K562 (cell line): Measurements from ENCODE around the gene CLIC1. TPM values are rescaled to one million over a fixed set of nuclear protein-coding genes. Genes with fewer than 3 reads are reported as not detected.

Source experiments
- BACH1 ChIP-seq: fragments of 200-800 bp; sonication (Bioruptor generic); IDR thresholded peaks from 2 replicates; pipeline ENCODE4 v1.6.1; 2016; ENCODE audit warnings: missing genetic modification characterization, missing compliant biosample characterization
- CBFB ChIP-seq: sonication (generic); formaldehyde crosslinking; IDR thresholded peaks from 2 replicates; pipeline ENCODE4 v1.4.0; 2020; ENCODE audit warnings: mild to moderate bottlenecking, missing genetic modification reagents
- DEAF1 ChIP-seq: fragments of 450-650 bp; formaldehyde crosslinking; IDR thresholded peaks from 2 replicates; pipeline ENCODE4 v1.4.0; 2020; ENCODE audit warnings: mild to moderate bottlenecking, moderate library complexity
- ELF2 ChIP-seq: fragments of 250-450 bp; sonication (Bioruptor Pico); IDR thresholded peaks from 2 replicates; pipeline ENCODE4 v1.5.0; 2021; ENCODE audit warnings: mild to moderate bottlenecking
- HDAC8 ChIP-seq: fragments of 450-650 bp; IDR thresholded peaks from 2 replicates; pipeline ENCODE4 v1.6.1; 2016; ENCODE audit warnings: mild to moderate bottlenecking, missing genetic modification characterization, moderate library complexity, missing compliant biosample characterization
- KDM4B ChIP-seq, 2 experiments: fragments of 450-650 bp in 1 of 2; sonication (generic) in 1 of 2; IDR thresholded peaks; 2 replicates each; pipeline ENCODE4 v1.6.1; 2016 to 2017; ENCODE audit warnings: borderline replicate concordance in 2 of 2, antibody characterized with exemption in 1 of 2, low read depth in 1 of 2, mild to moderate bottlenecking in 1 of 2
- KLF1 ChIP-seq: fragments of 450-650 bp; IDR thresholded peaks from 2 replicates; pipeline ENCODE4 v1.6.1; 2016; ENCODE audit warnings: missing genetic modification characterization, missing compliant biosample characterization
- LEF1 ChIP-seq: fragments of 450-650 bp; IDR thresholded peaks from 2 replicates; pipeline ENCODE4 v1.6.1; 2016; ENCODE audit warnings: mild to moderate bottlenecking
- MECOM ChIP-seq: fragments of 250-450 bp; sonication (Bioruptor Pico); IDR thresholded peaks from 2 replicates; pipeline ENCODE4 v1.8.0; 2022; ENCODE audit warnings: inconsistent platforms
- NFIC ChIP-seq: fragments of 450-650 bp; IDR thresholded peaks from 2 replicates; pipeline ENCODE4 v1.6.1; 2017; ENCODE audit warnings: mild to moderate bottlenecking, inconsistent platforms
- RBM15 ChIP-seq: fragments of 200-400 bp; formaldehyde crosslinking; IDR thresholded peaks from 2 replicates; pipeline ENCODE4 v1.6.1; 2018; ENCODE audit warnings: mild to moderate bottlenecking, low read length, moderate library complexity; ENCODE audit not compliant: insufficient read depth
- RBM17 ChIP-seq: fragments of 200-400 bp; formaldehyde crosslinking; IDR thresholded peaks from 2 replicates; pipeline ENCODE4 v1.6.1; 2017; ENCODE audit warnings: low read depth, mild to moderate bottlenecking, low read length, borderline replicate concordance
- RBM39 ChIP-seq: fragments of 200-400 bp; formaldehyde crosslinking; optimal IDR thresholded peaks from 2 replicates; pipeline ENCODE3; 2018; ENCODE audit warnings: low read depth, low read length
- SMARCA5 ChIP-seq: fragments of 450-650 bp; IDR thresholded peaks from 2 replicates; pipeline ENCODE4 v1.6.1; 2016
- SNIP1 ChIP-seq: fragments of 450-650 bp; IDR thresholded peaks from 2 replicates; pipeline ENCODE4 v1.7.1; 2017; ENCODE audit warnings: low read depth, mild to moderate bottlenecking
- TEAD4 ChIP-seq, 2 experiments: sonication (generic) in 1 of 2; formaldehyde crosslinking in 1 of 2; IDR thresholded peaks; 2 replicates each; pipeline versions ENCODE4 v1.6.1 to v1.8.0; 2012 to 2022; ENCODE audit warnings: borderline replicate concordance in 1 of 2, inconsistent platforms in 1 of 2, low read length in 1 of 2, mild to moderate bottlenecking in 1 of 2, missing genetic modification reagents in 1 of 2
- ZBTB1 ChIP-seq: sonication (generic); formaldehyde crosslinking; IDR thresholded peaks from 2 replicates; pipeline ENCODE4 v1.8.1; 2023; ENCODE audit warnings: missing genetic modification reagents, low read depth, mild to moderate bottlenecking, borderline replicate concordance
- ZC3H4 ChIP-seq: sonication (generic); formaldehyde crosslinking; IDR thresholded peaks from 2 replicates; pipeline ENCODE4 v1.9.0; 2021; ENCODE audit warnings: missing genetic modification reagents, borderline replicate concordance
- ZNF263 ChIP-seq: sonication (generic); formaldehyde crosslinking; IDR thresholded peaks from 2 replicates; pipeline ENCODE4 v1.8.0; 2022; ENCODE audit warnings: mild to moderate bottlenecking, missing genetic modification reagents, borderline replicate concordance
- ZNF407 ChIP-seq: fragments of 450-650 bp; IDR thresholded peaks from 2 replicates; pipeline ENCODE4 v1.6.1; 2016; ENCODE audit warnings: low read depth
- polyA plus RNA-seq, 8 experiments: library from polyadenylated mRNA; depleted of rRNA in 4 of 8; stranded (reverse) in 5 of 8; unstranded in 3 of 8; fragments of >200 nt; fragmentation: Nextera tagmentation in 2 of 8; fragmentation: Illumina TruSeq in 1 of 8; extraction: Ambion mirVana in 2 of 8; extraction: Trizol in 1 of 8; gene quantifications; 2 replicates each; pipeline versions ENCODE4 v1.2.1 to v1.2.3, GENCODE V29; 2011 to 2014; ENCODE audit warnings: inconsistent platforms in 1 of 8, missing spikeins in 1 of 8
- total RNA-seq, 7 experiments: library from RNA; depleted of rRNA in 6 of 7; stranded (reverse); fragments of >200 nt in 6 of 7; fragmentation: Illumina TruSeq in 2 of 7; extraction: Trizol in 2 of 7; gene quantifications; 2 replicates each; pipeline versions ENCODE4 v1.2.1 to v1.2.3, GENCODE V29; 2011 to 2021; ENCODE audit warnings: low replicate concordance in 1 of 7

The CLIC1 gene
- total and polyA plus RNA-seq, 9 of the 15 experiments (the other 6 are each of a cell fraction or from before 2014, with no cell fraction given), result 1,267 to 2,419 (median 1,808) TPM

GRCh38 chr6:31737315-31737990 lies 1.1 kb upstream of the CLIC1 start (continued):
- TF ChIP-seq ELF2 (CRISPR knock-in tag) (peak; percentile 75), ZC3H4 (CRISPR knock-in tag) (no peak), MECOM (CRISPR knock-in tag) (no peak), TEAD4 (IDR thresholded peaks at IDR 0.05; ENCODE audit: low read length) (no peak), TEAD4 (CRISPR knock-in tag; IDR thresholded peaks at IDR 0.05; ENCODE audit: borderline replicate concordance) (no peak), KDM4B (IDR thresholded peaks at IDR 0.05; ENCODE audit: borderline replicate concordance in 2 of 2, low read depth in 1 of 2) (no peak), ZNF407 (peak; percentile 62; the same call in 1 of the 2 replicates), KLF1 (no peak), SMARCA5 (peak; percentile 64; the same call in 1 of the 2 replicates), ZBTB1 (CRISPR knock-in tag) (no peak), CBFB (no peak), NFIC (no peak), SNIP1 (no peak), HDAC8 (tag) (no peak), RBM39 (peak; percentile 29), RBM15 (no peak), LEF1 (no peak), ZNF263 (CRISPR knock-in tag) (no peak), RBM17 (no peak), BACH1 (tag) (no peak), DEAF1 (CRISPR knock-in tag) (peak; percentile 34; the same call in 1 of the 2 replicates)
